ENCODE data around the gene CALD1.

CALD1 gene

DNA sequence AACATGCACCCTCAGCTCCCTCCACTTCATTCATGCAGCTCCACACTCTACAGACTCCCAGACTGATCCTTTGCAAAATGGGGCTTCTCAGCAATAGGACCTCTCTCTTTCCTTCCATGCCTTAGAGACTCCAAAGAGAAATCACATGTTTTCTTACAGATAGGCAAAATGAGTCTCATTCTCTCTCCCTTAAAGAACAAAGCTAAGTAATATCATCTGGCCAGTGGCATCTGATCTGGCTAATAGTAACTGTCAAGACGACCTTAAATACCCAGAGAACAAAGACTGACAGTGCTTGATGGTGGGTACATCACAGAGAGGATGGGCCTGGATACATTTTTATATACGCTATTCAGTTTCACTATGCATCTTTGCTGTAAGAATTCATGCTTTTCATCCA is 43.1 kb upstream of the CALD1 start:
- no peaks in the 10 kb centered on the region for H3K4me1 ChIP-seq (ENCODE audit: control insufficient read depth in 1 of 2, insufficient read depth in 1 of 2, low read depth in 1 of 2, low read length in 1 of 2)
- no peak overlapping the region for H3K27ac ChIP-seq
- H3K4me3 ChIP-seq (ENCODE audit: low read depth in 1 of 2, low read length in 1 of 2), result no peak overlapping the region
- H3K27me3 ChIP-seq, result no peaks in the 10 kb centered on the region
- TF ChIP-seq CTCF (IDR thresholded peaks at IDR 0.05), result no peak
- no peaks in the 10 kb centered on the region for H3K36me3 ChIP-seq
- H3K9me3 ChIP-seq, result no peaks in the 10 kb centered on the region

DNA sequence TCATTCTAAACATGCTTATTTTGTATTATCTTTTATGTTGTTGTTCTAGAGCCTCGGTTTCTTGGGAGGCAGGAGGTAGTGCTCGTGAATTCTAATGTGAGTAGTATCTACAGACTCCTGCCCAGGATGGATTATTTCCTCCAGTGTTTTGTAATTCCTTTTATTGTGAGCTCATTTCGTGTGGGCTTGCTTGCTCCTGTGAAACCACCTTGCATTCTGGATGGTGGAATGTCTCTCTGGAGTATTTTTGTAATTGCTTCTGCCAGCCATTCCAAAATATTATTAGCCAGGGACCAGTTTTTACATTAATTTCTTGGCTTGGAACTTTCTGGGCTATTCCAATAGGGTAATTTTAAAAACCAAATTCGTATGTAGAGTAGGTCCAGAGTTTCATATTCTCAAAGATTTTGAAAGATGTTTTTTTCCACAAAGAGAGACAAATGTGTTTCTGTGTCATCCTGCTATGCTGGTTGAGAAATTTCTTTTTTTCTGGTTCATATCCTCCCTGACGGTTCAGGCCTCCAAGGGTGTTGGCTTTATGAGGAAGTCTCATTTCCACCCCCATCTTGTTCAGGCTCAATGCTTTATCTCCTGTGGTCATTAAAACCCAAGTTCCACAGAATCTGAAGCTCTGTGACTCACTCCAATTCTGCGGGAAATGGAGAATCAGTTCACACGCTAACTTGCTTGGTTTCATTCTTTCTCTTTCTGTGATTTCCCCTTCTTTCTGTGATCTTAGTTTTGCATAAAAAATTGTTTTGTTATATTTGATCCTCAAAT is 41.7 kb upstream of the CALD1 start:
- TF ChIP-seq CTCF (IDR thresholded peaks at IDR 0.05), result no peak
- no peak overlapping the region for H3K4me3 ChIP-seq (ENCODE audit: low read depth in 1 of 2, low read length in 1 of 2)
- H3K9me3 ChIP-seq, result no peaks in the 10 kb centered on the region
- no peaks in the 10 kb centered on the region for H3K36me3 ChIP-seq
- H3K4me1 ChIP-seq (ENCODE audit: control insufficient read depth in 1 of 2, insufficient read depth in 1 of 2, low read depth in 1 of 2, low read length in 1 of 2), result no peaks in the 10 kb centered on the region
- H3K27ac ChIP-seq, result no peak overlapping the region
- peaks cover 4% of the 10 kb centered on the region for H3K27me3 ChIP-seq

DNA sequence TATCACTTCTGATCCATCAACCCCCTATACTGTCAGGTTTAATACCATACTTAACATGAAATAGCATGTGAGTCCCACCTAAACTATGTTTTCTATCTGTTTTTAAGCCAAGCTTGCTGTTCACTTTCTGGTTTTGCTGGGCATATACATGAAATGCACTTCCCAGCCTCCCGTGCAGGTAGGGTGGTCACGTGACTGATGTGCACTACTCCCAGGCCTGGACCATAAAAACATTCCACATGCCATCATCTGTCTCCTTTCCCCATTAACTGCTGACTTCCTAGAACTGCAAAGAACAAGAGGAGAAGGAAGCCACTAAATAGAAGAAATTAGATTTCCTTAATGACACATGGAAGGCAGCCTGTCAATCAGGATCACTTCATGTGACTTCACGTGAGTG is 40.1 kb upstream of the CALD1 start:
- Histone ChIP-seq H3K9me3 (no peaks in the 10 kb centered on the region), H3K4me1 (ENCODE audit: control insufficient read depth in 1 of 2, insufficient read depth in 1 of 2, low read depth in 1 of 2, low read length in 1 of 2) (no peaks in the 10 kb centered on the region), H3K27me3 (peaks cover 4% of the 10 kb centered on the region), H3K4me3 (ENCODE audit: low read depth in 1 of 2, low read length in 1 of 2) (no peak overlapping the region), H3K27ac (no peak overlapping the region), H3K36me3 (no peaks in the 10 kb centered on the region)
- TF ChIP-seq CTCF (IDR thresholded peaks at IDR 0.05), result no peak

DNA sequence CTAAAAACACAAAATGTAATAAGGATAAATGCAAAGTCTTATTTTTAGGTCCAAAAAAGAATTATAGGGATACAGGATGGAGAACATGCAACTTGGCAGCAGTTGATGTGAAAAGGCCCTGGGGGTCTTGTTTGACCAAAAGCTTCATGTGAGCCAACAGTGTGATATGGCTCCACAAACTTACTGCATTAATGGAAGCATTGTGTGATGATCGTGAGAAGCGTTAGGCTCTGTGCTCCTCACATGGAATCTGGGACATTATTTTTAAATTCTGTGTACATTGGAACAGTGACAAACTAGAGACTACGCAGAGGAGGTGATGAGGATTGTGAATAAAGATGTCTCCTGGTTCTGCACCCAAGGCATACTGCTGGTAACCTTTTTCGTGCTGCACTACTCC is 39.1 kb upstream of the CALD1 start:
- no peak for TF ChIP-seq CTCF (IDR thresholded peaks at IDR 0.05)
- H3K27ac ChIP-seq, result no peak overlapping the region
- H3K4me1 ChIP-seq (ENCODE audit: control insufficient read depth in 1 of 2, insufficient read depth in 1 of 2, low read depth in 1 of 2, low read length in 1 of 2), result no peaks in the 10 kb centered on the region
- no peaks in the 10 kb centered on the region for H3K9me3 ChIP-seq
- H3K4me3 ChIP-seq (ENCODE audit: low read depth in 1 of 2, low read length in 1 of 2), result no peak overlapping the region
- H3K36me3 ChIP-seq, result no peaks in the 10 kb centered on the region
- peaks cover 4% of the 10 kb centered on the region for H3K27me3 ChIP-seq

GRCh38 chr7:134741907-134742635 is 37.4 kb upstream of the CALD1 start:
- Histone ChIP-seq H3K9me3 (no peaks in the 10 kb centered on the region), H3K36me3 (no peaks in the 10 kb centered on the region), H3K27me3 (peaks cover 4% of the 10 kb centered on the region), H3K4me3 (ENCODE audit: low read depth in 1 of 2, low read length in 1 of 2) (no peak overlapping the region), H3K27ac (no peak overlapping the region), H3K4me1 (ENCODE audit: control insufficient read depth in 1 of 2, insufficient read depth in 1 of 2, low read depth in 1 of 2, low read length in 1 of 2) (no peaks in the 10 kb centered on the region)
- no peak for TF ChIP-seq CTCF (IDR thresholded peaks at IDR 0.05)

All from neutrophil (primary cell).